Osteoblast (primary cell): ENCODE data around the gene ADAMTSL2. TPM values are rescaled to one million over a fixed set of nuclear protein-coding genes. Genes with fewer than 3 reads are reported as not detected.

ENCODE experiments used
- DNase-seq: peaks from one replicate; pipeline ENCODE4 v3.0.0; 2011; ENCODE audit warnings: low spot score, mixed read lengths; ENCODE audit not compliant: insufficient read length; ENCODE audit errors: missing footprints
- H2AFZ ChIP-seq: 2 replicates; pipeline ENCODE4 v1.6.0; 2011; ENCODE audit warnings: mild to moderate bottlenecking, low read length
- H3K27ac ChIP-seq: 2 replicates; pipeline ENCODE4 v1.5.1; 2011; ENCODE audit warnings: mild to moderate bottlenecking, low read depth, low read length, moderate library complexity
- H3K27me3 ChIP-seq: 2 replicates; pipeline ENCODE4 v1.6.0; 2012; ENCODE audit warnings: mild to moderate bottlenecking, control low read depth, inconsistent platforms, low read length, moderate library complexity; ENCODE audit not compliant: insufficient read depth
- H3K36me3 ChIP-seq: 2 replicates; pipeline ENCODE4 v1.5.1; 2011; ENCODE audit warnings: mild to moderate bottlenecking, low read length, control low read depth, moderate library complexity; ENCODE audit not compliant: insufficient read depth
- H3K4me1 ChIP-seq: 2 replicates; pipeline ENCODE4 v1.5.1; 2011; ENCODE audit warnings: mild to moderate bottlenecking, low read length, control low read depth, moderate library complexity; ENCODE audit not compliant: insufficient read depth
- H3K4me2 ChIP-seq: 2 replicates; pipeline ENCODE4 v1.6.0; 2011; ENCODE audit warnings: mild to moderate bottlenecking, low read length; ENCODE audit not compliant: insufficient read depth
- H3K4me3 ChIP-seq: fragments of 200-600 bp; sonication (generic); 3 replicates; pipeline ENCODE4 v1.5.1; 2012; ENCODE audit warnings: mild to moderate bottlenecking, low read length, inconsistent platforms; ENCODE audit not compliant: insufficient read depth
- H3K79me2 ChIP-seq: 2 replicates; pipeline ENCODE4 v1.6.0; 2012; ENCODE audit warnings: mild to moderate bottlenecking, low read length, control low read depth, inconsistent platforms; ENCODE audit not compliant: insufficient read depth
- H3K9me3 ChIP-seq: 2 replicates; pipeline ENCODE4 v1.5.1; 2011; ENCODE audit warnings: low read depth, low read length, control low read depth
- H4K20me1 ChIP-seq: 2 replicates; pipeline ENCODE4 v1.6.0; 2012; ENCODE audit warnings: mild to moderate bottlenecking, low read length, control low read depth; ENCODE audit not compliant: insufficient read depth
- CTCF ChIP-seq: IDR thresholded peaks from 2 replicates; pipeline ENCODE4 v1.5.1; 2011; ENCODE audit warnings: mild to moderate bottlenecking, low read depth, low read length, moderate library complexity; ENCODE audit errors: extremely low read depth
- total RNA-seq: library from RNA; depleted of rRNA; stranded (reverse); fragments of >200 nt; gene quantifications from 2 replicates; pipeline ENCODE4 v1.2.3, GENCODE V29; 2012

Gene ADAMTSL2
- total RNA-seq, 1 donor, result under 0.01 TPM

DNA sequence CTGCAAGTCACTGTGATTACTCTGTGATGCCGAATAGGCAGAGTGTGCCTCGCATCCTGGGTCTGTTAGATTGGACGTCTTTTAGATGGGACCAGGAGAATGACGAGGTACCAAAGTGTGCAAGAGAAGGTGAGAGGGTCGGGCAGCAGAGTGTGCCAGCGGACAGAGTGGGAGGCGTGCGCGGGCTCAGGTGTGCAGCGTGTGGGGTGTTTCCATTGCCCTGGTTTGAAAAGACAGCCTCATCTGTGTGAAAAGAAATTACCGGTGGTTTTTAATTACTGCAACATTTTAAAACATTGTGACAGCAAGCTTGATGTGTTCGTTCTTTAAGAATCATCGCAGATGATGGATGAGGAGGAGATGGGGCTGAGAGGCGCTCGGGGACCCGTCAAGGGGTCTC, 78.9 kb downstream of the ADAMTSL2 start:
- Histone ChIP-seq H3K79me2 (no peaks in the 10 kb centered on the region), H3K27me3 (peaks cover 42% of the 10 kb centered on the region), H3K9me3 (no peaks in the 10 kb centered on the region), H3K27ac (no peak overlapping the region), H2AFZ (no peak overlapping the region), H3K36me3 (no peaks in the 10 kb centered on the region), H3K4me2 (no peak overlapping the region), H3K4me3 (no peak overlapping the region), H3K4me1 (no peaks in the 10 kb centered on the region), H4K20me1 (peaks cover under 1% of the 10 kb centered on the region)
- peak; percentile 54 for DNase-seq
- no peak for TF ChIP-seq CTCF

DNA sequence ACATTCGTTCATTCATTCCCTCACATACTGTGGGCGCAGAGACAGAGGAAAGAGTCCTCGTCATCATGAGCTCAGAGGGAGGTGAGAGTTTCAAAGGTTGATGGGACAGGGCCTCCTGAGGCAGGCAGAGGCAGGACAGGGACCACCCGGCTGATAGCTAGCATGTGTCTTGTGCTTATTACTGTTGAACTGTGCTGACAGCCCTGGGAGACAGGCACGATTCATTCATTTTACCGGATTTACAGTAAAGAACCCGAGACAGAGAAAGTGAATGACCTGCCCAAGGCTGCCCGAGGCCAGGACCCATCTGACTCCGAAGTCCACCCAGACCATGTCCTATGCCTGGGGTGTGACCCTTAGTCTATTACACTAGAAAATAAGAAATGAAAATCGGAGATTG, 79.6 kb downstream of the ADAMTSL2 start:
- H3K79me2 ChIP-seq, result no peaks in the 10 kb centered on the region
- no peak overlapping the region for H3K27ac ChIP-seq
- H3K27me3 ChIP-seq, result peaks cover 41% of the 10 kb centered on the region
- H3K4me1 ChIP-seq, result no peaks in the 10 kb centered on the region
- H3K9me3 ChIP-seq, result no peaks in the 10 kb centered on the region
- TF ChIP-seq CTCF, result no peak
- H3K4me3 ChIP-seq, result no peak overlapping the region
- no peak overlapping the region for H2AFZ ChIP-seq
- no peak overlapping the region for H3K4me2 ChIP-seq
- H3K36me3 ChIP-seq, result no peaks in the 10 kb centered on the region
- H4K20me1 ChIP-seq, result no peaks in the 10 kb centered on the region
- peak; percentile 27 for DNase-seq

DNA sequence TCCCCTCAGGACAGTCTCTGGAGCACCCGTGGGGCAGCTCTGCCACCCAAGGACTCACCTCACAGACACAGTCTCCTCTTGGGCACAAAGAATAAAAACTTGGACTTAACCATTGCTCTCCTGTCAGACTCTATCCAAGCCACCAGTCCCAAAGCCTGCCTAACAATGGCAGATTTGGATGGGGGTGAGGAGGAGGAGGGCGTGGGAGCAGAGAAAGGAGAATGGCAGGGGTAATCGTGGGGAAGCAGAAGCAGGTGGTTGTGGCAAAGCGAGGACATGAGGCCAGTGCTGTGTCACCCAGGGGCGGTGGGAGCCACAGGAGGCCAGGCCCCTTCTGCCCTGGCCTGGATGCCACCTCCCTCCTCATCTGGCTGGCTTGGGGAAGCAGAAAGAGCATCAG, 80.2 kb downstream of the ADAMTSL2 start:
- peak; percentile 52 for DNase-seq
- Histone ChIP-seq H3K27me3 (peaks cover 42% of the 10 kb centered on the region), H3K9me3 (no peaks in the 10 kb centered on the region), H3K79me2 (no peaks in the 10 kb centered on the region), H2AFZ (no peak overlapping the region), H3K4me1 (no peaks in the 10 kb centered on the region), H3K4me2 (no peak overlapping the region), H3K36me3 (no peaks in the 10 kb centered on the region), H4K20me1 (no peaks in the 10 kb centered on the region), H3K27ac (no peak overlapping the region), H3K4me3 (no peak overlapping the region)
- no peak for TF ChIP-seq CTCF

- no peak overlapping the region for H3K4me2 ChIP-seq
- H3K4me1 ChIP-seq, result no peaks in the 10 kb centered on the region
- no peaks in the 10 kb centered on the region for H4K20me1 ChIP-seq
- TF ChIP-seq CTCF, result no peak
- H3K9me3 ChIP-seq, result no peaks in the 10 kb centered on the region
- H3K27me3 ChIP-seq, result peaks cover 44% of the 10 kb centered on the region
- H3K36me3 ChIP-seq, result no peaks in the 10 kb centered on the region
- DNase-seq, result peak; percentile 62
- H2AFZ ChIP-seq, result no peak overlapping the region
- no peaks in the 10 kb centered on the region for H3K79me2 ChIP-seq
- no peak overlapping the region for H3K27ac ChIP-seq
- no peak overlapping the region for H3K4me3 ChIP-seq
These were observed 80.7 kb downstream of the ADAMTSL2 start for GRCh38 chr9:133615186-133615585.
